ENCODE data around the gene EEFSEC.

DNA sequence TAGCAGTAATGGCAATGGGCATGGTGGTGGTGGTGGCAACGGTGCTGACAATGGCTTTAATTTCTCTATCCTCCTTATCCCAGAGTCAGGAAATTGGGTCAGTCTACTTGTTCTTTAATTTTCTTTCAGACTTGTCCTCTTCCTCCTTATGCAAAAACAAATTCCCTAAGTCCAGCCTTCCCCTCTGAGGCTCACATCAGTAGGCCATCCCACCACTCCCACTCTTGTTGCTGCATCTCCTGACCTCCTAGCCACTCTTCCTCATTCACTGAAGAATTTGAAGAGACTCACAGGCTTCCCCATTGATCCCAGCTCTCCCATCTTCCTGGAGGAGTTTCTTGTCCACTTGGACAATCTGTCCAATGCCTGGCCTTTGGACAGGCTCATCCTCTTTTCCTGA is 293.5 kb downstream of the EEFSEC start:
- TF ChIP-seq, protein P1, sequence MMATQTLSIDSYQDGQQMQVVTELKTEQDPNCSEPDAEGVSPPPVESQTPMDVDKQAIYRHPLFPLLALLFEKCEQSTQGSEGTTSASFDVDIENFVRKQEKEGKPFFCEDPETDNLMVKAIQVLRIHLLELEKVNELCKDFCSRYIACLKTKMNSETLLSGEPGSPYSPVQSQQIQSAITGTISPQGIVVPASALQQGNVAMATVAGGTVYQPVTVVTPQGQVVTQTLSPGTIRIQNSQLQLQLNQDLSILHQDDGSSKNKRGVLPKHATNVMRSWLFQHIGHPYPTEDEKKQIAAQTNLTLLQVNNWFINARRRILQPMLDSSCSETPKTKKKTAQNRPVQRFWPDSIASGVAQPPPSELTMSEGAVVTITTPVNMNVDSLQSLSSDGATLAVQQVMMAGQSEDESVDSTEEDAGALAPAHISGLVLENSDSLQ (IDR thresholded peaks at IDR 0.05) = no peak
- TF ChIP-seq SP1 (IDR thresholded peaks at IDR 0.05) = no peak
- no peak for TF ChIP-seq ARNT (IDR thresholded peaks at IDR 0.05)
- no peak for TF ChIP-seq ELF4 (IDR thresholded peaks at IDR 0.05)

Data from HEK293T (cell line).